Mesenchymal stem cell (in vitro differentiated cells and primary cell): ENCODE data around the gene MLF2.

Source experiments
- DNase-seq: peaks from one replicate; pipeline ENCODE4 v3.0.0-alpha.2; 2013
- H2AFZ ChIP-seq: one replicate; pipeline ENCODE4 v1.6.1; 2013; ENCODE audit warnings: low read depth, mild to moderate bottlenecking, control low read depth, inconsistent platforms, low read length, moderate library complexity
- H2AK5ac ChIP-seq: 2 replicates; pipeline ENCODE4 v1.6.1; 2013; ENCODE audit warnings: low read length, moderate library complexity, mild to moderate bottlenecking, inconsistent platforms; ENCODE audit not compliant: severe bottlenecking
- H2BK120ac ChIP-seq: one replicate; pipeline ENCODE4 v1.6.1; 2013; ENCODE audit warnings: low read depth, mild to moderate bottlenecking, inconsistent platforms, low read length, moderate library complexity
- H2BK12ac ChIP-seq, 2 experiments: one replicate each; pipeline ENCODE4 v1.6.1; 2013; ENCODE audit warnings: inconsistent platforms in 2 of 2, low read length in 2 of 2, mild to moderate bottlenecking in 2 of 2, moderate library complexity in 2 of 2, control low read depth in 1 of 2
- H2BK15ac ChIP-seq: one replicate; pipeline ENCODE4 v1.6.1; 2013; ENCODE audit warnings: mild to moderate bottlenecking, low read depth, inconsistent platforms; ENCODE audit not compliant: poor library complexity, severe bottlenecking
- H2BK5ac ChIP-seq: 2 replicates; pipeline ENCODE4 v1.6.1; 2013; ENCODE audit warnings: low read depth, mild to moderate bottlenecking, low read length, control low read depth, inconsistent platforms; ENCODE audit not compliant: poor library complexity, severe bottlenecking
- H3K14ac ChIP-seq, 2 experiments: one replicate each; pipeline ENCODE4 v1.6.1; 2013; ENCODE audit warnings: inconsistent platforms in 2 of 2, low read length in 2 of 2, control low read depth in 1 of 2, mild to moderate bottlenecking in 1 of 2, moderate library complexity in 1 of 2
- H3K18ac ChIP-seq, 2 experiments: one replicate each; pipeline ENCODE4 v1.6.1; 2013; ENCODE audit warnings: inconsistent platforms in 2 of 2, low read length in 2 of 2, control low read depth in 1 of 2, low read depth in 1 of 2, mild to moderate bottlenecking in 1 of 2
- H3K23ac ChIP-seq, 2 experiments: one replicate each; pipeline ENCODE4 v1.6.1; 2013; ENCODE audit warnings: inconsistent platforms in 2 of 2, low read length in 2 of 2, mild to moderate bottlenecking in 2 of 2, moderate library complexity in 2 of 2, control low read depth in 1 of 2
- H3K27ac ChIP-seq: 2 replicates; pipeline ENCODE4 v1.5.1; 2013; ENCODE audit warnings: mild to moderate bottlenecking, moderate library complexity, low read length, control low read depth, inconsistent platforms; ENCODE audit not compliant: poor library complexity, severe bottlenecking
- H3K27me3 ChIP-seq, 2 experiments: 2 replicates each; pipeline versions ENCODE4 v1.6.1 to v1.7.0; 2013; ENCODE audit warnings: low read length in 2 of 2, mild to moderate bottlenecking in 2 of 2, moderate library complexity in 2 of 2, control low read depth in 1 of 2, inconsistent platforms in 1 of 2; ENCODE audit not compliant: control insufficient read depth in 1 of 2, insufficient read depth in 1 of 2
- H3K36me3 ChIP-seq, 2 experiments: 2 replicates each; pipeline versions ENCODE4 v1.6.1 to v1.7.0; 2013; ENCODE audit warnings: low read length in 2 of 2, control low read depth in 1 of 2, inconsistent platforms in 1 of 2, low read depth in 1 of 2, mild to moderate bottlenecking in 1 of 2; ENCODE audit not compliant: insufficient read depth in 2 of 2, control insufficient read depth in 1 of 2
- H3K4ac ChIP-seq, 2 experiments: one replicate each; pipeline ENCODE4 v1.6.1; 2013; ENCODE audit warnings: inconsistent platforms in 2 of 2, low read length in 2 of 2, mild to moderate bottlenecking in 2 of 2, moderate library complexity in 2 of 2, control low read depth in 1 of 2, low read depth in 1 of 2
- H3K4me1 ChIP-seq: 2 replicates; pipeline ENCODE4 v1.6.1; 2013; ENCODE audit warnings: low read depth, low read length, control low read depth; ENCODE audit not compliant: control insufficient read depth, insufficient read depth
- H3K4me2 ChIP-seq: 2 replicates; pipeline ENCODE4 v1.6.1; 2013; ENCODE audit warnings: low read length, mild to moderate bottlenecking, inconsistent platforms; ENCODE audit not compliant: poor library complexity, severe bottlenecking
- H3K4me3 ChIP-seq, 2 experiments: 2 replicates each; pipeline versions ENCODE4 v1.5.1 to v1.7.0; 2013; ENCODE audit warnings: low read length in 2 of 2, mild to moderate bottlenecking in 2 of 2, control low read depth in 1 of 2, low read depth in 1 of 2; ENCODE audit not compliant: insufficient read depth in 1 of 2
- H3K79me1 ChIP-seq: replicated peaks from 2 replicates; pipeline ENCODE4 v1.6.1; 2013; ENCODE audit warnings: mild to moderate bottlenecking, control low read depth, low read length, inconsistent platforms; ENCODE audit not compliant: poor library complexity, severe bottlenecking
- H3K9ac ChIP-seq: 2 replicates; pipeline ENCODE4 v1.7.0; 2013; ENCODE audit warnings: mild to moderate bottlenecking, low read length, moderate library complexity
- H3K9me3 ChIP-seq: 2 replicates; pipeline ENCODE4 v1.7.0; 2013; ENCODE audit warnings: mild to moderate bottlenecking, low read length; ENCODE audit not compliant: control insufficient read depth
- H4K8ac ChIP-seq: one replicate; pipeline ENCODE4 v1.6.1; 2013; ENCODE audit warnings: inconsistent platforms, mild to moderate bottlenecking, low read length, moderate library complexity
- H4K91ac ChIP-seq: one replicate; pipeline ENCODE4 v1.6.1; 2013; ENCODE audit warnings: mild to moderate bottlenecking, low read length, inconsistent platforms
- WGBS: methylation state at CpG from one replicate; pipeline ENCODE4 v1.1.7; 2013; ENCODE audit warnings: mixed read lengths; 5-methylcytosine and 5-hydroxymethylcytosine counted together

The MLF2 gene

DNA sequence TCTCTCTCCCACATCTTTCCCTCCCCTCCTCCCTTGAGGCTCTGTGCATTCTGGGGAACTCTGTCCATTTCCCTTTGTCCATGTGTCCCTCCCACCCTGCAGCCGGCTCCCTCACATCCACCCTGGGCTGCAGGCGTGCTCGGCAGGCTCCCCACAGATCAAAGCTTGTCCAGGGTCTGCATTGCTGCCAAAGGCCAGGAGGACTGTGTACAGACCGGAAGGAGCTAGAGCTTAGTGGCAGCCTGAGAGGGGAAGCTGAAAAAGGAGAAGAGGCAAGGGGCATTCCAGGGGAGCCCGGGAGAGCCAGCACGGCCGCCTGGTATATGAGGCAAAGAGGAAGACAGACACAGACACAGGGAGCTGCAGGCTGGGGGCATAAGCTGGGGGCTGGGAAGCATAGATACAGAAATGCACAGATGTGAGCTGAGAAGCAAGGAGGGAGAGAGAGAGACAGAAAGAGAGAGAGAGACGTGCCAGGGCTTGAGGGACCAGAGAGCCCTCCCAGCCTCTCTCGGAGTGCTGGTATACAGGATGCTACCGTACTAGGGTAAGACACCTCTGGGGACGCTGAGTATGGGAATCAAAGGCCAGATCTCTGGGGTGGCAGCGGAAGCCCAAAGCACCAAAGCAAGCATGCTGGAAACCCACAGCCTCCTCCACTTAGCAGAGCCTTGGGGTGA, 39.7 kb upstream of the MLF2 start:
- H3K27me3 ChIP-seq: peaks cover 15 to 52% of the 10 kb centered on the region in 2 experiments
- H3K9me3 ChIP-seq: no peaks in the 10 kb centered on the region
- no peak overlapping the region for H3K14ac ChIP-seq
- H3K4me2 ChIP-seq: no peak overlapping the region
- peak overlapping the region; percentile 23 to 83 for H3K18ac ChIP-seq
- DNase-seq: peak; percentile 21
- no peaks in the 10 kb centered on the region for H3K79me1 ChIP-seq
- H2BK12ac ChIP-seq: peak overlapping the region in 1 of 2 experiments; percentile 47
- H2AK5ac ChIP-seq: no peak overlapping the region
- no peaks in the 10 kb centered on the region for H3K36me3 ChIP-seq
- no peak overlapping the region for H3K23ac ChIP-seq
- peak overlapping the region; percentile 69 for H4K8ac ChIP-seq
- H3K4me3 ChIP-seq: no peak overlapping the region
- H2BK5ac ChIP-seq: no peak overlapping the region
- WGBS: 37% methylated on average over 12 of the region's 12 CpGs
- H3K9ac ChIP-seq: no peak overlapping the region
- no peak overlapping the region for H2BK120ac ChIP-seq
- H4K91ac ChIP-seq: peak overlapping the region; percentile 46
- H3K27ac ChIP-seq: no peak overlapping the region
- H3K4me1 ChIP-seq: peaks cover 11% of the 10 kb centered on the region
- H2AFZ ChIP-seq: peak overlapping the region; percentile 60
- H2BK15ac ChIP-seq: peak overlapping the region; percentile 68
- H3K4ac ChIP-seq: peak overlapping the region in 1 of 2 experiments; percentile 76

DNA sequence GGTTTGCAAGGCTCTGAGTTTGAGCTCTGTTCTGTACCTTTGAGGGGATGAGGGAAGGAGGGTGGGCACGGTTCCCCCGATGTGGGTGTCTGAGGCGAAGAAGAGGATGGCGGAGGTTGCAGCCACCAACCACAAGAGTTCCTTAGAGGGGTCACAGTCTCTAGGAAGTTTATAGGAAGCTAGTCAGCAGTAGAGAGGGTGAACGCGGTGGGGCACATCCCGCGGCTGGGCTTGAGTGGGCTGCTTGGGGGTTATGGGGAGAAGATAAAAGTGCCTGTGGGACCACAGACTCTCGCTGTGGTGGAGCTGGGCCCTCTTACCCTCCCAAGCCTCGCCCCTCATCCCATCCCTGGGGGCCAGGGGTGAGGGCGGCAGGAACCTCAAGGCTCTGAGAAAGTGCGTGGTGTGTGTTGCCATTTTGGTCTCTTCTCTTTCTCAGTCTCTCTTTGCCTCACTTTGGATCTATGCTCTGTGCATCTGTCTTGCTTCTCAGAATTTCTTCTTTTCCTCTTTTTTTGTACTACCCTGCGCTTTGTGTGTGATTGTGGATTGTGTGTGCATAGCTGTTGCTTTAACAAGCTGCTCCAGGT, 39.1 kb upstream of the MLF2 start:
- Histone ChIP-seq H3K4me3 (no peak overlapping the region), H3K36me3 (no peaks in the 10 kb centered on the region), H3K4me2 (no peak overlapping the region), H4K8ac (peak overlapping the region; percentile 74), H3K23ac (no peak overlapping the region), H3K18ac (peak overlapping the region in 1 of 2 experiments; percentile 83), H2BK120ac (no peak overlapping the region), H2BK5ac (no peak overlapping the region), H2BK15ac (no peak overlapping the region), H4K91ac (no peak overlapping the region), H2AFZ (no peak overlapping the region), H3K9ac (no peak overlapping the region), H3K9me3 (no peaks in the 10 kb centered on the region), H3K27ac (no peak overlapping the region), H3K4me1 (peaks cover 11% of the 10 kb centered on the region), H2AK5ac (no peak overlapping the region), H2BK12ac (peak overlapping the region in 1 of 2 experiments; percentile 49), H3K4ac (peak overlapping the region in 1 of 2 experiments; percentile 24), H3K79me1 (no peaks in the 10 kb centered on the region), H3K14ac (no peak overlapping the region), H3K27me3 (peaks cover 14 to 47% of the 10 kb centered on the region in 2 experiments)
- DNase-seq: no peak
- 93% methylated on average over 8 of the region's 13 CpGs for WGBS

DNA sequence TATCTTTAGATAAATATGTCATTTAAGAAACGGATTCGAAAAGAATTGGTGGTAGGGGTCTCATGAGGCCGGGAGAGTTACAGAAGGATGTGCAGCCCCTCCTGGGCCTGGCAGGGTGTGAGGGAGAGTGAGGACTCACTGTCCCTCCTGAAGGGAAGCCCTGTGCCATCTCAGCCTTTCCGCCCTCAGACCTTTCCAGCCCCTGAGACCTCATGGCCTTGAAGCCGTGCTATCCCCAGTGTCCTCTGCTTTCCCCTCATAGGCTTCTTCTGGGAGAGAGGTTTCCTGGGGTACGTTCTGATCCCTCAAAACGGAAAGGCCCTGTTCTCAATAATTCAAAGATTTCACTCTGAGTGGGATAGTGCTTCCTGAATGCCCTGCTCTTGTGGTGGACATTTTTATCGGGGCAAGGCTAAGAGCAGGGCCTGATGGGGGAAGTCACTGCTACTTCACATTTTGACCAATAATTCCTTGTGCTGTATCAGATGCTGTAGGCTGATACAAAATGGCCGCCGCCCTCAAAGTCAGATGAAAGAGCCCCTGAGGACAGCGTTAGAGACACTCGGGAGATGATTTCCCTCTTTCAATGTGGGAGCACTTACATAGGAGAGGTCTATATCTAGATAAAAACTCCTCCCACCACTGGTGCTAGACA, 37.7 kb upstream of the MLF2 start:
- no peak overlapping the region for H3K4me3 ChIP-seq
- no peak overlapping the region for H3K4ac ChIP-seq
- H2BK12ac ChIP-seq: no peak overlapping the region
- no peak overlapping the region for H4K8ac ChIP-seq
- no peak overlapping the region for H2BK120ac ChIP-seq
- no peaks in the 10 kb centered on the region for H3K79me1 ChIP-seq
- no peak for DNase-seq
- H3K36me3 ChIP-seq: no peaks in the 10 kb centered on the region
- peaks cover 11% of the 10 kb centered on the region for H3K4me1 ChIP-seq
- no peak overlapping the region for H2AFZ ChIP-seq
- H3K27me3 ChIP-seq: peaks cover 5 to 33% of the 10 kb centered on the region in 2 experiments
- H2BK5ac ChIP-seq: no peak overlapping the region
- H2AK5ac ChIP-seq: no peak overlapping the region
- H3K4me2 ChIP-seq: no peak overlapping the region
- H2BK15ac ChIP-seq: no peak overlapping the region
- H3K14ac ChIP-seq: no peak overlapping the region
- no peak overlapping the region for H4K91ac ChIP-seq
- no peak overlapping the region for H3K27ac ChIP-seq
- H3K9me3 ChIP-seq: no peaks in the 10 kb centered on the region
- H3K18ac ChIP-seq: no peak overlapping the region
- no peak overlapping the region for H3K9ac ChIP-seq
- 95% methylated on average over 12 of the region's 12 CpGs for WGBS
- no peak overlapping the region for H3K23ac ChIP-seq
